ENCODE results near the gene GPHN.
A peak's percentile ranks its signal among the peaks of the same experiment; 100 is the strongest.
"Not testable (repeated sequence)": the region's sequence is repeated elsewhere in the genome, so short reads cannot be mapped to it uniquely, and the experiment has no call there.

The GPHN gene

GRCh38 chr14:66502836-66503235 is 5.1 kb upstream of the GPHN start:
- not testable (repeated sequence) for DNase-seq

GRCh38 chr14:66503532-66503931 is 4.4 kb upstream of the GPHN start:
- DNase-seq = no peak

- DNase-seq = peak in 1 of 2 donors; percentile 15
These were observed 696 bp upstream of the GPHN start for GRCh38 chr14:66507181-66507721.

- no peak for DNase-seq
These were observed 549 bp downstream of the GPHN start for GRCh38 chr14:66508547-66508845.

GRCh38 chr14:66508846-66509621 is 1.1 kb downstream of the GPHN start:
- DNase-seq = peak; percentile 23 to 55

- DNase-seq = no peak
These were observed 1.9 kb downstream of the GPHN start for GRCh38 chr14:66509874-66510273.

- peak in 1 of 2 donors; percentile 32 for DNase-seq
These were observed 3.9 kb downstream of the GPHN start for GRCh38 chr14:66511849-66512248.

GRCh38 chr14:66514213-66514612 is 6.3 kb downstream of the GPHN start:
- no peak for DNase-seq

- no peak for DNase-seq
These were observed 22.6 kb downstream of the GPHN start for GRCh38 chr14:66530526-66530925.

- peak in 1 of 2 donors; percentile 33 for DNase-seq
These were observed 31.1 kb downstream of the GPHN start for GRCh38 chr14:66539034-66539433.

- DNase-seq = no peak
These were observed 32.1 kb downstream of the GPHN start for GRCh38 chr14:66540038-66540437.

- DNase-seq = no peak
These were observed 33.7 kb downstream of the GPHN start for GRCh38 chr14:66541627-66542026.

GRCh38 chr14:66543996-66544395 is 36.0 kb downstream of the GPHN start:
- no peak for DNase-seq

GRCh38 chr14:66545191-66545590 is 37.2 kb downstream of the GPHN start:
- DNase-seq = not testable (repeated sequence)

GRCh38 chr14:66545751-66546150 is 37.8 kb downstream of the GPHN start:
- DNase-seq = not testable (repeated sequence)

GRCh38 chr14:66563731-66564130 is 55.8 kb downstream of the GPHN start:
- DNase-seq = no peak

GRCh38 chr14:66568220-66568619 is 60.3 kb downstream of the GPHN start:
- DNase-seq = no peak

- no peak for DNase-seq
These were observed 64.9 kb downstream of the GPHN start for GRCh38 chr14:66572826-66573225.

GRCh38 chr14:66575014-66575413 is 67.1 kb downstream of the GPHN start:
- DNase-seq = no peak

GRCh38 chr14:66575939-66576338 is 68.0 kb downstream of the GPHN start:
- no peak for DNase-seq

- not testable (repeated sequence) for DNase-seq
These were observed 79.8 kb downstream of the GPHN start for GRCh38 chr14:66587753-66588152.

- DNase-seq = no peak
These were observed 87.4 kb downstream of the GPHN start for GRCh38 chr14:66595394-66595793.

GRCh38 chr14:66596241-66596985 is 88.5 kb downstream of the GPHN start:
- no peak for DNase-seq

- DNase-seq = no peak
These were observed 92.5 kb downstream of the GPHN start for GRCh38 chr14:66600416-66600815.

All from CD4-positive, alpha-beta T cell treated with Interleukin-4 for 1 hour (primary cell).